DMS53 treated with DMSO at 0.1 percent for 48 hours (cell line): ENCODE results near the gene DSTN.

Experiments used
- DNase-seq: peaks from one replicate; lab custom pipeline; 2025; ENCODE audit not compliant: unreplicated experiment; lab: John Stamatoyannopoulos, UW

The DSTN gene

DNA sequence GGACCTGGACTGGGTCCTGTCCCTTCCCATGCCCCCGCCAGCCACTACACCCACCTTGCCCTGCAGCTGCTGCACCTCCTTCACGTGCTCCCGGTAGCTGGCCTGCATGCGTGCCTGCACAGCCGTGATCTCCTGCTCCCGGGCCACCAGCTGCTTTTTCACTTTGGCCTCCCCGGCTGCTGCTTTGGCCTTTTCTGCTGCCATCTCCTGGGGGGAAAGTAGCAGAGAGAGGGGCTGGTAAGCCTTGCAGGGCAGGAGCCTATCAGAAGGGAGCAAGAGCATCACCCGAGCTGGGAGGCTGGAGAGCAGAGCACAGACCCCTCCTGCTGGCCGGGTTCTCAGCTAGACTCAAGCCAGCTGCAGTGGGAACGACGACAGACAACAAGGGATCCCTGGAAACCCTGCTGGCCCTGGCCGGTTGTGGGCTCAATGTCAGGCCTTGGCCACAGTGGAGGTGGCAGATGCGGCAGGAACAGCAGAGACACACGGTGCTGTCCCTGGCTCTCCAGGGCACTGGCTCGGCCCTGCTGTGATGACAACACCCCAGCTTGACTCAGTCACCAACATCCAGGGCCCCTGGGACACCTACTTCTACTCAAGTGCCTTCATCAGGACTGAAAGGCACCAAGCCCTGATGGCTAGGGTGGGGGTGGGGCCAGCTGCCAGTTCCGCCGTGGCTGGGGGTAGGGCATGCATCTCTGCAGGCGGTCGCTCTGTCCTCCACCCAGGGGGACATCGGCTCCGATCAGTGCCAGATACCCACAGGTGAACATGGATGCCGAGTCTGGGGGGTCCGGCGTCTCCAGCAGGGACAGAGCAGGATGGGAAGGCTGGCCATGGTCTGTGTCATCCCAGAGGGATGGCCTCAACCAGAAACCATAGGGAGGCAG, 66.9 kb downstream of the DSTN start:
- DNase-seq = no peak

DNA sequence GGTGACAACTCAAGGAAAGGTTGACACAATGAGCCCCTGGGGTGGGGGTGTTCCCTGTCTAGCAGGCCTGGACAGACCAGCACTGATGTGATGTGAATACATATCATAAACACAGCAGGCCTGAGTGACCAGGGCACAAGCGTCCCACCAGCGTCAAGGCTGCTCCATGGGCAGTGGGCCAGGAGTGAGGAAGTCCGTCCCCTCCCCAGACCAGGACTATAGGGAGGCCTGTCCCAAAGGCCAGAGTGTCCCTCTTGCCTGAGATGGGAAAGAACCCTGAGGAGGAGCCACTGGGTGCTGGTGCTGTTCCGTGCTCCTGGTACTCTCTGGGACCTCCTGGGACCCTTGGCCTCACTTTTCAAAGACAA, 67.5 kb downstream of the DSTN start:
- no peak for DNase-seq

- no peak for DNase-seq
Measured at GRCh38 chr20:17637985-17638640, 68.2 kb downstream of the DSTN start.

DNA sequence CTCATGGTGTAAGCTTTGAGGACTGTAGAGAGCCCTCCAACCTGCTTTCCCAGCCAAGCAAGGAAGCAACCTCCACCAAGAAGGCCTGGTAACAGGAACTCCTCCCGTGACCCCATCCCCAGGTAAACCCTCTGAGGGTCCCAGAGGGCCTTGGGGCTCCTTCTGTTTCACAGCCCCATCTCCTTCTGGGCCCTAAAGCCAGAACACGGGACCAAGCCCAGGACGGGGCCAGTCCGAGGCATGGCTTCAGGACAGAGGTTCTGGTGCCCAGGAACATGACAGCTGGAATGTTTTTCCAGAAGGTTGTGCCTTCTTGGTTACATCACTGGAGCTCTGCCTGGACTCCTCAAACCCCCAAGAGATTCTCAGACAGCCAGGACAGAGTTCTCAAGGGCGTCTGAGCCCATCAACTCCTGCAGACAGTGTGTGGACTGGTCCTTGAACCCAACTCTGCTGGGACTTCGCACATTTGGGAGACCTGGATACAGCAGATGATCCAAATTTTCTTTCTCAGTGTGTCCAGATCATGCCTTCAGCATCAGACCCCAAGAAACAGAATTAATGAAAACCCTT, 69.0 kb downstream of the DSTN start:
- no peak for DNase-seq

GRCh38 chr20:17640146-17640874, 70.4 kb downstream of the DSTN start:
- no peak for DNase-seq

- DNase-seq = no peak
Measured at GRCh38 chr20:17640875-17641378, 71.1 kb downstream of the DSTN start.

- no peak for DNase-seq
Measured at GRCh38 chr20:17641520-17641964, 71.7 kb downstream of the DSTN start.

- no peak for DNase-seq
Measured at GRCh38 chr20:17641993-17642392, 72.1 kb downstream of the DSTN start.

DNA sequence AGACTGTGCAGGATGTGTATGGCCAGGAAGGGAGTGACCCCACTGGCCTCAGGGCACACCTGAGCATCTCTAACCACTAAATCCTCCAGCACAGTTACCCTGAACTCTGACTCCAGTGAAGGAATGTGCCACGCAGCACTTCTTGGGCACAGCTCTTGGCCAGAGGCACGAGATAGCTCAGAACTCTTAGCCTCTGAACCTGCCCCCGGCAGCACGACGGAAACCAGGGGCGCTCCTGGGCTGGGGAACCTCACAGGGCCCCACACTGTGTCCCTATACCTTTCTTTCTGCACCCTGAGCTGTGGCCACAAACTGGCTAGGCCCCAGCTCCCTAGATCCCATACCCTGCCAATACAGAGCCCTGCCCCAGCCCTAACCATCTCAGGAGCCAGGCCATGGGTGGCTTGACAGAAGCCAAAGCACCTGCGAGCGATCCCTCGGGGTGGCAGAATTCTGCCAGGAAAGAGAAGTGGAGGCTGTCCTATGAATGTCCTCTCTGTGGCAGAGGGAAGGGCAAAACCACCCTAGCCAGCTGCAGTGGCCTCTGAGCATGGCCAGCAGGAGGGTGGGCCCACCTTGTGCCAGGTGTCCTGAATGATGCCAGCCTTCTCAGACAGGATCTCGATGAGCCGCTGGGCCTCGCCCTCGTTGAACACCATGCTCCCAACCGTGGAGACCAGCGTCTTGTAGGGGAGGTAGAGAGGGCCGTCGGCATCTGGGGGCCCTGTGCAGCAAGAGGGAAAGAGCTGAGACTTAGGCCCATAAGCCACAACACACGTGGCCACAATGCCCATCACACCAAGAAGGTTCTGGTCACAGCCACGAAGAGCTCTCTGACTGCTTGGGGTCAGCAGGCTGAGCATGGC, 72.8 kb downstream of the DSTN start:
- no peak for DNase-seq

- DNase-seq = no peak
Measured at GRCh38 chr20:17643531-17644188, 73.8 kb downstream of the DSTN start.

DNA sequence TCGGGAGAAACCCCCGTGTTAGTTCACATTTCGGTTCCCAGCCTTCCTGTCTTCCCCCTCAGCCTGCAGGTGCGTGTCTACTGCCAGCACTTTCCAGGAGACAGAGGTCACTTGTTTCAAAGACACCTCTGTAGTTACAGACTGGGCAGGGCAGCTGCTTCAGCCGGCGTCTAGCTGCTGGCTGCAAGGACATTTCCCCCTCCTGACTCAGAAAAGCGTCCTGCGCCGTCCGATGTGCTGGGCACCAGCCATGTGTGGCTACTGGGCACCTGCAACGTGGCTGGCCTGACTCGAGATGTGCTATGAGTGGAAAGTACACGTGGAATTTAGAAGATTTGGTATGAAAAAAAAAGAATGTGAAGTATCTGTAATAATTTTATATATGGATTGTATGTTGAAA, 74.6 kb downstream of the DSTN start:
- no peak for DNase-seq

DNA sequence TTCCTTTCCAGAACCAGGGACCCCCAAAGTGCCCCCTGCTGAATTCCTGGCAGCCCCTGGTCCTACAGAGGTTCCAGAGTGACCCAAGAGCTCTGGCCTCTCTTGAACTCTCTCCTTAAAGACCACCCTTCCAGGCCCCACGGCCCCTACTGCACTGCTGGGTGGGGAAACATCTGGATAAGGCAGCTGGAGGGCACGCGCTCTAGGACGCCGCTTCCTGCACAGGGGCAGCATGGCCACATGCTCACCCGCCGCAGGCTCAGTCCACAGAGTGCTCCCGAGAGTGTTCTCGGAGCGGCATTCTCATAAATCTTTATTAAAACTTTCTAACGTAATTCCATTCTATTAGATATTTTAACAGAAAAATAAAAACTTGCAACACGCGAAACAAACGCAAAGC, 75.1 kb downstream of the DSTN start:
- DNase-seq = no peak

GRCh38 chr20:17645546-17646208, 75.8 kb downstream of the DSTN start:
- DNase-seq = no peak

- DNase-seq = no peak
Measured at GRCh38 chr20:17646209-17646960, 76.5 kb downstream of the DSTN start.

DNA sequence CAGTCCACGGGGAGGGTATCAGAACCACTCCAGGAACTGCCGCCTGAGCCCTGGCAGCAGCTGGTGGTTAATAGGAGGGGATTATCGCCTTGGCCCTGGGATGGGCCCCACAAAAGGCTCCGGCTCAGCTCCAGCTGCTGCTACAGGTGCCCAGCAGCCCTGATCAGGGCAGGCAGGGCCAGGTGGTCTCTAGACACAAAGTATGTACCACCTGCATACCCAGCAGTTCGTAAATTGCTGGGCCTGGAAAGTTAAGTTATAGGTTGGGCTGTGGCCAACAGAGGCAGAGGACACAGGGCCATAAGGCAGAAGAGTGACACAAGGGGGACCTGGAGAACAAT, 77.1 kb downstream of the DSTN start:
- no peak for DNase-seq

DNA sequence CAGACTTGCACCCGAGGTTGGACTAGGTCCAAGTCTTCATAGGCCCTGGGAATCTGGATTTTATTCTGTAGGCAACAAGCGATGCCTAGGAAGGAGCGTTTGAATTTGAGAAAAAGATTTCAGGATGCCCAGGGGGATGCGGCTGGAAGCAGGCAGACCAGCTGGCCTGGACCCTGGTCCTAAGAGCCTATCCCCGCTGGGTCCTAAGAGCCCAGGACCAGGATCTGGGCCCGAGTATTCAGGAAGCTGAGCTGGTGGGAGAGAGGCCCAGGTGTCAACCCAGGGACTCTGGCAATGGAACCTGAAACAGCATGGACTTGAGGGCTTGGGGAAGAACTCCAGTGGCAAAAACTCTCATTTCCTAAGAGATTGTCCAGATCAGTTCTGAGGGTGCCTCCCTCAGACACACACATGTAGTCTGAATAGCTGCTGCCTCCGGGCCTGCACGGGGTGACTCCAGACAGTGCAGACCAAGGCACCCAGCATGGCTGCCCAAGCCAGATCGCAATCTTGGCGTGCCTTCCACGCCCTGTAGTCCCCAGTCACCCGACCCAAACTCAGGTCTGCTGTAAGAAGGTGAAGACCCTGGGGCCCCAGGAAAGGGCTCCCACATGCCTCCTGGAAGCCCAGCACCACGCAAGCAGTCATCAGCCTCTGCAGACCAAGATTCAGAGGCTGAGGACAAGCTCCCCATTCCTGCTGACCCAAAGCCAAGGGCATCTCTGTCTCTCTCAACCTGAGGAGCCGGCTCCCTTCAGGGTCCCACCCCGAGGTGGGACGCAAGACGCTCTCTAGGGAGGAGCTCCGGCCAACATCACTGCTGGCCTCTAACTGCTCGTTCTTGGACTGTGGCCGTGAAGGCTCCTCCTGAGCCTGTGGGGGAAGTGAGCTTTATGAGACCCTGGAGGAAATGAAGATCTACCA, 77.8 kb downstream of the DSTN start:
- DNase-seq = no peak

DNA sequence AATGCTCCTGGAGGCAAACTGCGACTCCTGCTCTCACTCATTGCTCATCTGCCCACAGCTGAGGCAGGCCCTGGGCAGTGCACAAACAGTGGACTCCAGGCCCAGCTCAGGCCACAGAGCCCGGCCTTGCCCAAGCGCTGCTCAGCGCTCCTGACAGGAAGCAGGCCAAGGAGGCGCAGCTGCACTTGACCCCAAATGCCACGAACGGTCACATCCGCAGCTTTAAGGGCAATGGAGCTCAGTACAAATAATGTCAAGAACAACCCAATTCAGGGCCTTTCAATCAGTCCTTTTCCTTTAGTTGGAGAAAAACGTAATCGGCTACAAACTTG, 78.4 kb downstream of the DSTN start:
- DNase-seq = no peak
